ENCODE data around the gene PRPSAP1. TPM values are rescaled to one million over a fixed set of nuclear protein-coding genes. Genes with fewer than 3 reads are reported as not detected.
"Not testable (repeated sequence)": the region's sequence is repeated elsewhere in the genome, so short reads cannot be mapped to it uniquely, and the experiment has no call there.

Gene PRPSAP1
- total RNA-seq, 1 experiment from 2014 or later: 54.8 TPM

DNA sequence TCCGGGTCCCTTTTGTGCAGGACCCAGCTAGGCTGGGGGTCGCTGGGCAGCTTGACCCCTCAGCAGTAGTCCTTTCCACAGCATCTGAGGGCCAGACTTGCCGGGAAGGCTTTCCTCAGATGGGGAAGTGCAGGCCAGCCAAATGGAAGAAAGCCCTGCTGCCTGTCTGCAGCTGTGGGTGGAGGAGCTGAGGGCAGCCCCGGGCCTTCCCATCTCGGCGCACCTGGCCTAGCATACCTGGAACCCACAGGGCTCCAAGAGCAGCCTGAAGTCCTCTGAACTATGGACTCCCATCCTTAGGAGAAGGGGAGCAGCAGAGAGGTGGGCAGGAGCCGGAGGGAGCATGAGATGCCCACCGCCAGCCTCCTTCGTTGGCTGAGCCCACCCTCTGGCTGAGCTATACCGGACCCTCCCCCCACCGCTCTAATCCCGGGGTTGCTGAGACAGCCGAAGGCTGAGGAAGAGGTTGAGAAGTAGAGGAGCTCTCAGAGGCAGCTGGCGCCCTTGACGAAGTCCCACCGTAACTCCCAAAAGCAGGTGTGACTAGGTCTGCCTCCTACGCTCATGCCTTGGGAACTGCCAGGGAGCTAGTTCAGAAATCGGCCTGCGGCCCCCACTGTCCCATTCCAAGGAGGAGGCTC, 75.3 kb downstream of the PRPSAP1 start:
- DNase-seq (ENCODE audit: low read depth): no peak

GRCh38 chr17:76277300-76278267, 76.1 kb downstream of the PRPSAP1 start:
- no peak for DNase-seq (ENCODE audit: low read depth)

- DNase-seq (ENCODE audit: low read depth): peak; percentile 90
These were observed 77.0 kb downstream of the PRPSAP1 start for GRCh38 chr17:76276461-76277299.

DNA sequence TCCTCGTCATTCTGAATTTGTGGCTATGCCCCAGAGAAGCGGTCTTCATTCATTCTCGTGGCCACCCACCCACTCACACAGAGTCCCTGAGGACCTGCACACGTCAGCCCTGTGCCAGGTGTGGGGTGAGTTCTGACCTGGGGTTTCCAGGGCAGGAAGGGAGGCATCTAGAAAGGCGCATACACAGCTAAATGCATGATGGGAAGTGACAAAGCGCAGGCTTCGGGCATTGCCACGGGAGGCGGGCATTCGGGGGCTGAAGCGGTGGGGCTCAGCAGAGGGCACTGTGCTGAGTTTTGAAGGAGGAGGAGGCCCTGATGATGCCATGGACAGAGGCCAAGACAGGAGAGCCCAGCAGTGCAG, 77.7 kb downstream of the PRPSAP1 start:
- DNase-seq (ENCODE audit: low read depth): no peak

DNA sequence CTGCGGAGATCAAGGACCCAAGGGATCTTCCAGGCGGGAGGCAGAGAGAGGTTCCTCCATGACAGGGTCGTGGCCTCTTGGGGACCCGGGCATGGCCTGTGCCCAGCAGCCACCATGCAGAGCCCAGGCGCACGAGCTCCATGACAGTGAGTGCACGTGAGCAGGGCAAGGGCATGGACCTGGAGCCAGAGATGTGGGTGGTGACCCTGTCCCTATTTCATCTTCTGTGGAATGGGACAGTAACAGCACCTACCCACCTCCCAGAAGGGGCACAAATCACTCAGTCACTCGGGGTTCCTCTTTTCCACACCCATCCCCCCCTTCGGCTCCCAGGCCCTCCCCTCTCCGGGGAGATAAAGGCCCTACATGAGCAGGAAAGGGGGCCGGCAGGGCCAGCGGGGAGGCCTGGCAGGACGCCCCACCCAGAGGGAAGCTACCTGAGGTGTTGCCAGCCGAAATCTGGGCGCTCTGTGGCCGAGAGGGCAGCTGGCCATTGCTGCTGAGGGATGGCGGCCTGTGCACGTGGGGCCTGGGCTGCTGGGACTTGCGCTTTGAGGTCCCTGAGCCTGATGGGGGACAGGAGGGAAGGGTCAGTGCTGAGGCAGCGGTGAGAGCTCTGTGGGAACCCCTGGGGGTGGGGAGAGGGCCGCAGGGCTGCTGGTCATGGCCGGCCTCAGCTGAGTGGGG, 78.2 kb downstream of the PRPSAP1 start:
- DNase-seq (ENCODE audit: low read depth): no peak

- no peak for DNase-seq (ENCODE audit: low read depth)
These were observed 79.4 kb downstream of the PRPSAP1 start for GRCh38 chr17:76274112-76274956.

GRCh38 chr17:76273445-76274111, 80.1 kb downstream of the PRPSAP1 start:
- no peak for DNase-seq (ENCODE audit: low read depth)

GRCh38 chr17:76272541-76273444, 80.9 kb downstream of the PRPSAP1 start:
- DNase-seq (ENCODE audit: low read depth): no peak

- DNase-seq (ENCODE audit: low read depth): no peak
These were observed 81.8 kb downstream of the PRPSAP1 start for GRCh38 chr17:76271669-76272540.

DNA sequence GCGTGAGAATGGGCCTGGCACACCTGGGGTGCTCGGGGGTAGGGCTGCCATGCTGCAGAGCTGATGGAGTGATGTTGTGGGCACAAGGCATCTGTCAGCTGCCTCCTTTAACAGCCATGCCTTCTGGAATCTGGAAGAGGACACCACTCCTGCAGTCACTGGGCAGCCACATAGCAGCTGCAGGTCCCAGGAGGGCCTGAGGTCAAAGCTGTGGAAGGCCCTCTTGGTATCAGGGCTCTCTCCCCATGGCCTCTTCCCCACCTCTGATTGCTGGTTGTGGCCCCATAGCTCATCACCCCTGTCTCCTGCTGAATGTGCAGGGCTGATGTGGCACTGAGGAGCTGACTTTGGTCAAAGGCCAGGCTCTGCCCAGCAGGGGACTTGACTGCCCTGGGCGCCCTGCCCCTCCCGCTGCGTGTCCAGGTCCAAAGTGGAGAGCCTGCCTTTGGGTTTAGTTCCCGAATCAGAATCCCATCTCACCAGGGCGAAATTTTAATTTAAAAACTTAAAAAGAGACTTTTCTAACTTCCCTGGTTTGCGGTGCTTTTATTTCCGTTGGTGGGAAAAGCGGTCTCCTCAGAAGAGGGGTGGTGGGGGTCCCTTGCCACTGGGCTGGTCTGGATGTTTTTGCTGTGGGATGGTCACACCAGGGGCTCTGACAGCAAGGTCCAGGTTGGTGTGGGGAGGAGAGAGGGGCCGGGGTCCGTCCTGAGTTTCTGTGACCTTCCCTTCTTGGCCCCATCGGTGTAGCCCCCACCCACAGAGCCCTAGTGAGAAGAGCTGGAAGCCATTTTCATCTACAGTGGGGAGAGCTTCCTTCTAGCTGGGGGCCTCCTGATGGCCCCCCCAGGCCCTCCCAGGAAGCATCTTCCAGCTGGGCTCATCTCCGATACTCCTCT, 82.7 kb downstream of the PRPSAP1 start:
- DNase-seq (ENCODE audit: low read depth): no peak

DNA sequence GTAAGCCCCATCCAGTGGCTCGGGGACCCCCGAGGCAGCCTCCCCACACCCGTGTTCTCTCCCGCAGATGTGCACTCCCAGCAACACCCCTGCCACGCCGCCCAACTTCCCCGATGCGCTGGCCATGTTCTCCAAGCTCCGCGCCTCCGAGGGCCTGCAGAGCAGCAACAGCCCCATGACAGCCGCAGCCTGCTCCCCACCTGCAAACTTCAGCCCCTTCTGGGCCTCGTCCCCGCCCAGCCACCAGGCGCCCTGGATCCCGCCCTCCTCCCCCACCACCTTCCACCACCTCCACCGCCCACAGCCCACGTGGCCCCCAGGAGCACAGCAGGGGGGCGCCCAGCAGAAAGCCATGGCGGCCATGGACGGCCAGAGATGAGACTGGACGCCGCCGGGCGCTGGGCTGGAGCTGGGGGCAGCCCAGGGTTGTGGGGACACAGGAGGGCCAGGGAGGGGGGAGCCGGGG, 83.6 kb downstream of the PRPSAP1 start:
- no peak for DNase-seq (ENCODE audit: low read depth)

- no peak for DNase-seq (ENCODE audit: low read depth)
These were observed 84.4 kb downstream of the PRPSAP1 start for GRCh38 chr17:76268991-76269981.

- DNase-seq (ENCODE audit: low read depth): peak; percentile 51
These were observed 85.5 kb downstream of the PRPSAP1 start for GRCh38 chr17:76268015-76268749.

DNA sequence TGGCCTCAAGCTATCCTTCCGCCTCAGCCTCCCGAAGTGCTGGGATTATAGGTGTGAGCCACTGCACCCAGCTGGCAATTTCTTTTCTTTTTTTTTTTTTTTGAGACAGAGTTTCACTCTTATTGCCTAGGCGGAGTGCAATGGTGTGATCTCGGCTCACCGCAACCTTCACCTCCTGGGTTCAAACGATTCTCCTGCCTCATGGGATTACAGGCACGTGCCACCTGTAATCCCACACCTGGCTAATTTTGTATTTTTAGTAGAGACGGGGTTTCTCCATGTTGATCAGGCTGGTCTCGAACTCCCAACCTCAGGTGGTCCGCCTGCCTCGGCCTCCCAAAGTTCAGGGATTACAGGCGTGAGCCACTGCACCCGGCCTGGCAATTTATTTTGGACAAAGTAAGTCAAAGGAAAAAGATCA, 86.1 kb downstream of the PRPSAP1 start:
- not testable (repeated sequence) for DNase-seq (ENCODE audit: low read depth)

All from RPMI7951 (cell line).